ENCODE measurements around the gene EMID1.

The EMID1 gene

DNA sequence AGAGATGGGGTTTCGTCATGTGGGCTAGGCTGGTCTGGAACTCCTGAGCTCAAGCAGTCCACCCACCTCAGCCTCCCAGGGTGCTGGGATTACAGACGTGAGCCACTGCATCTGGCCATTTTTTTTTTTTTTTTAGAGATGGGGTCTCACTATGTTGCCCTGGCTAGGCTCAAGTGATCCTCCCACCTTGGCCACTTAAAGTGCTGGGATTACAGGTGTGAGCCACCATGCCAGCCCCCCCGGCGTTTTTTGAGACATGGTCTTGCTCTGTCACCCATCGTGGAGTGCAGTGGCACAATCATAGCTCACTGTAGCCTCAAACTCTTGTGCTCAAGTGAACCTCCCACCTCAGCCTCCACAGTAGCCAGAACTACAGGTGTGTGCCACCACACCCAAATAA is 45.6 kb downstream of the EMID1 start:
- TF ChIP-seq, protein P1, sequence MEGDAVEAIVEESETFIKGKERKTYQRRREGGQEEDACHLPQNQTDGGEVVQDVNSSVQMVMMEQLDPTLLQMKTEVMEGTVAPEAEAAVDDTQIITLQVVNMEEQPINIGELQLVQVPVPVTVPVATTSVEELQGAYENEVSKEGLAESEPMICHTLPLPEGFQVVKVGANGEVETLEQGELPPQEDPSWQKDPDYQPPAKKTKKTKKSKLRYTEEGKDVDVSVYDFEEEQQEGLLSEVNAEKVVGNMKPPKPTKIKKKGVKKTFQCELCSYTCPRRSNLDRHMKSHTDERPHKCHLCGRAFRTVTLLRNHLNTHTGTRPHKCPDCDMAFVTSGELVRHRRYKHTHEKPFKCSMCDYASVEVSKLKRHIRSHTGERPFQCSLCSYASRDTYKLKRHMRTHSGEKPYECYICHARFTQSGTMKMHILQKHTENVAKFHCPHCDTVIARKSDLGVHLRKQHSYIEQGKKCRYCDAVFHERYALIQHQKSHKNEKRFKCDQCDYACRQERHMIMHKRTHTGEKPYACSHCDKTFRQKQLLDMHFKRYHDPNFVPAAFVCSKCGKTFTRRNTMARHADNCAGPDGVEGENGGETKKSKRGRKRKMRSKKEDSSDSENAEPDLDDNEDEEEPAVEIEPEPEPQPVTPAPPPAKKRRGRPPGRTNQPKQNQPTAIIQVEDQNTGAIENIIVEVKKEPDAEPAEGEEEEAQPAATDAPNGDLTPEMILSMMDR (IDR thresholded peaks at IDR 0.05; ENCODE audit: low read depth, low read length, missing control alignments) = no peak
- no peak for DNase-seq (ENCODE audit: low read depth)
- H3K4me3 ChIP-seq (ENCODE audit: low read depth, low read length) = no peak overlapping the region

DNA sequence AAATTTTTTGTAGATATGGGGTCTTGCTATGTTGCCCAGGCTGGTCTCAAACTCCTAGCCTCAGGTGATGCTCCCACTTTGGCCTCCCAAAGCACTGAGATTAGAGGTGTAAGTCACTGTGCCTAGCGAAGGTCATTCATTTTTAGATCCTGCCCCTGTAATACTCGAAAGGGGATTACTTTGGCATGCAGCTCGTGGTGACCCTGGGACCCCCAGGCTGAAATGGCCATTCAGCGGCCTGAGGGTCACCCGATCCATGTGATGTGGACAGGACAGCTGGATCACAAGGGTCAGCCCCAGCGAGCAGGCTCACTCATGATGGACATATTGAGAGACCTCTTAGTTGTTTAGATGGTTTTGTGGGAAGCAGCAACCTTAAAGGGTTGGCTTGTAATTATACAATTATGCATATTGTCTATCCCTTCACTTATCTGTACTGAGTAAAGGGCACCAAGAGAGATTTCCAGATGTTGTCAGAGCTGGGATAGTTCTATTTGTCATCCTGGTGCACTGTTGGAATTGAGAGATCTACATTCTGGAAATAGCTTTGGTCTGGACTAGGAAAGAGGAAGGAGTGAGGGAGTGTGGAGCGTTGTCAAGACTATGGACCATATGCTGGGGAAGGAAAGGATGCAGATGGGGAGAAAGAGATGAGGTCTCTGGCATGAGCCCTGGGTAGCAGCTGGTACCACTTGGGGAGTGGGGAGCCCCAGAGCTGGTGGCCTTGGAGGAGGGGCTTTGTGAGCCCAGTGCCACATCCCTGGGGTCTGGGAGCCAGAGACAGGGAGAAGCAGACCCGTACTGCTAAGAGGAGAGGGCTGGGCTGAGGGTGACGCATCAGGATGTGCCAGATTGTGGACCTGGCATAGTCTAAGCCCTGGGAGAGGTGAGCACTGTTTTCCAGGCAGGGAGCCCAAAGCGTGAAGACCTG is 46.5 kb downstream of the EMID1 start:
- DNase-seq (ENCODE audit: low read depth) = no peak
- TF ChIP-seq, protein P1 (IDR thresholded peaks at IDR 0.05; ENCODE audit: low read depth, low read length, missing control alignments) = no peak
- no peak overlapping the region for H3K4me3 ChIP-seq (ENCODE audit: low read depth, low read length)

DNA sequence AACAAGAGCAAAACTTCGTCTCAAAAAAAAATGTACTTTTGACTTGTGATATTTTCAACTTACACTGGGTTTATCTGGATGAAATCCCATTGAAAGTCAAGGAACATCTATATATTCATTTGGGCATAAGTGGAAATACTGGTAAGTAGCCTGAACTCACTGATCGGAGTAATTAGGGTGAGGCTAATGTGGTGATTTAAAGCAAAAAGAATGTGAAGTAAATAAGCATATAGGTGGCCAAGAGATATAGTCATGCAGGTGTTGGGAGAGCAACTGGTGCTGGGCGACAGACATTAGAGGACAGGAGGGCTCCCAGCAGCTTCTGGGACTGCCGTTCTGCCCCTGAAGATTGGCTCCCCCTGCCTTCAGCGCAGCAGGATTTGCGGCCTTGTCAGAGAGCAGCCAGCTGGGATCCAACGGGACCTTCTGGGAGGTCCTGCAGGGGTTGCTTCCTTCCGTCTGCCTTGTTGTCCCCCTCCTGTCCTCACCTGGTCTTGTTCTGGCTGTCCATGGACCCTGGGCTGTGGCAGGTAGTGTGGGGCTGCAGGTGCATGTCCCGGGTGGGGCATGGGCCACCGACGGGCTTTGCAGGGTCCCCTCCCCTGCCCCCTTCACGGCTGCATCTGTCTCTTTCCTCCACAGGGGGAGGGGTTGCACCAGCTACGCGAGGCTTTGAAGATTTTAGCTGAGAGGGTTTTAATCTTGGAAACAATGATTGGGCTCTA is 48.0 kb downstream of the EMID1 start:
- H3K4me3 ChIP-seq (ENCODE audit: low read depth, low read length) = no peak overlapping the region
- TF ChIP-seq, protein P1 (IDR thresholded peaks at IDR 0.05; ENCODE audit: low read depth, low read length, missing control alignments) = no peak
- DNase-seq (ENCODE audit: low read depth) = no peak

DNA sequence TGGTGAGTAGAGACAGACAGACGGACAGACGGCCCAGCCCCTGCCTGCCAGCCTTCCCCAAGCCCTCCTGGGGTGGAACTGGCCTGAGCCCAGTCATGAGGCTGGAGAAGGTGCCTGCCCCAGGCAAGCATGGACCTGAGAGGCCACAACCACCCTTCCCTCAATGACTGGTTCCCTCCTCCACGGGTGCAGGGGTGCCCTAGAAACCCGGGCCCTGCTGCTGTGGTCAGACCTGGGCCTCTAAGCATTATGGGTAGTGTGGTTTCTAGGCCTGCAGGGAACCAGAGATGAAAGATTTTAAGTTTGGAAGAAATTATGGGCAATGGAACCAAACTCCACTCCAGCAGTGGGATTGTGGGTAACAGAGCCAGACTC is 48.6 kb downstream of the EMID1 start:
- TF ChIP-seq, protein P1 (IDR thresholded peaks at IDR 0.05; ENCODE audit: low read depth, low read length, missing control alignments) = no peak
- no peak for DNase-seq (ENCODE audit: low read depth)
- H3K4me3 ChIP-seq (ENCODE audit: low read depth, low read length) = no peak overlapping the region

DNA sequence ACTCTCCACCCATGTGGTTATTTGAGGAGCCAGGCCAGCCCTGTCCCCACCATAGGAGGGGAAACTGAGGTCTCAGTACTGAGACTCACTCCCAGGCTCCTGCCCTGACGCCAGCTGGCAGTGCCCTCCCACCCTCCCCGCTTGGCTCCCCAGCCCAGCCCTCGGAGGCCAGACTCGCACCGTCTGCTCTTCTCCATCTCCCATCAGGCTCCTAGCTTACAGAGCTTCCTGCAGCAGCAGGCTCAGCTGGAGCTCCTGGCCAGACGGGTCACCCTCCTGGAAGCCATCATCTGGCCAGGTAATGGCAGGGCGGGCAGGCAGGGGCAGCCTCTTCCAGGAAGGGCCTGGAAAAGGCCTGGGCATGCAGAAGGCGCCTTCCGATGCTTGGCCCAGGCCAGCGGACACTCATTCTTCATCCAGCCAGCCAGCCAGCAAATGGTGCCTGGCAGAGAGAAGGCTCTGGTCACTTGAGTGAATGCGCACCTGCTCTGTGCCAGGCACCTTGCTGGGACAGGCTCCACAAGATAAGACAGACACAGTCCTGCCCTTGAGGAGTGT is 49.4 kb downstream of the EMID1 start:
- DNase-seq (ENCODE audit: low read depth) = no peak
- TF ChIP-seq, protein P1 (IDR thresholded peaks at IDR 0.05; ENCODE audit: low read depth, low read length, missing control alignments) = no peak
- no peak overlapping the region for H3K4me3 ChIP-seq (ENCODE audit: low read depth, low read length)

DNA sequence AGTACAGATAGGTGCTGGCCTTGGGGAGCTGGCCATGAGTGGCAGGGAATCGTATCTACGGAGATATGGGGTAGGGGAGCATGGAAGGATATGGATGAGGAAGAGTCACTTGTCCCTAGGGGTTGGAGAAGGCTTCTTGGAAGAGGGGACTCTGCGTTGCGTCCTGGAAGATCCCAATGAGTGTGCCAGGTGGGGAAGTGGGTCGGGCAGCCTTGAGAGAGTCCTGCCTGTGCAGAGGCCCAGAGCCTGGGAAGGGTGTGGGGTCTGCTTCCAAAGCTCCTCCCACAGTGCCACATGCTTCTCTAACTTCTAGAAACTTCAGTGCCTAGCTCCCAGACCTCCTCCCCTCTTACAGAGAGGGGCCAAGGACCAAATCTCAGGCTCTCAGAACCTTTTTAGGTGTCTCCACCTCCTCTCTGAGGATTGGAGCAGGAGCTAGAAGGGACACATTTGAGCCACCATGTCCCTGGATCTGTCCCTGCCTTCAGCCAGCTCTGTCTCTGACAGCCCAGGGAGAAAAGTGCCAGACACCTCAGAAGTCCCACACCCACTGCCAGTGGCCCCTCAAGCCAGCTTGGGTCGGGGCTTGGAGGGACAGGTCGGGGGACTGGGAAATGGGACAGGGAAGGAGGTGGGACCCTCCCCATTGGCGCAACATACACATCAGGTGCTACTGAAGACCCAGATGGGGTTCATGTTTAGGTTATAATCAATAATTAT is 51.1 kb downstream of the EMID1 start:
- no peak for DNase-seq (ENCODE audit: low read depth)
- TF ChIP-seq, protein P1 (IDR thresholded peaks at IDR 0.05; ENCODE audit: low read depth, low read length, missing control alignments) = no peak
- H3K4me3 ChIP-seq (ENCODE audit: low read depth, low read length) = no peak overlapping the region

Measured in GM12864 (cell line).